B cell (primary cell): ENCODE measurements around the gene TSC2. TPM values are rescaled to one million over a fixed set of nuclear protein-coding genes. Genes with fewer than 3 reads are reported as not detected.

ENCODE experiments used
- ATAC-seq: fragments of 200-7000 bp; cut with Tn5 transposase; one replicate; pipeline ENCODE4 v1.10.0; 2021; ENCODE audit warnings: low read depth, mild to moderate bottlenecking, moderate number of reproducible peaks, moderate library complexity
- CTCF ChIA-PET: fragments of 350-600 bp; sonication (Branson Sonifier 250); formaldehyde crosslinking; loops from one replicate; lab custom pipeline; 2021; ENCODE audit warnings: antibody characterized with exemption, inconsistent platforms; lab: Charles Lee
- POLR2A ChIA-PET: fragments of 350-600 bp; sonication (Branson Sonifier 250); formaldehyde crosslinking; loops from one replicate; lab custom pipeline; 2021; ENCODE audit warnings: antibody characterized with exemption; lab: Charles Lee
- DNase-seq: peaks from one replicate; pipeline ENCODE4 v3.0.0; 2013
- H2AFZ ChIP-seq: 2 replicates; pipeline ENCODE4 v1.6.1; 2012; ENCODE audit warnings: mild to moderate bottlenecking, low read depth, low read length; ENCODE audit not compliant: insufficient read depth, poor library complexity, severe bottlenecking
- H3K27ac ChIP-seq, 2 donors: 1 replicate in 1 of 2; 2 replicates in 1 of 2; pipeline ENCODE4 v1.5.1; 2012 to 2013; ENCODE audit warnings: low read length in 2 of 2, mild to moderate bottlenecking in 2 of 2, moderate library complexity in 1 of 2
- H3K27me3 ChIP-seq, 4 experiments: fragments of 200-600 bp in 1 of 4; sonication (generic) in 1 of 4; replicated peaks in 1 of 4; 1 replicate in 2 of 4; 2 replicates in 2 of 4; pipeline versions ENCODE4 v1.6.1 to v1.7.0; 2013 to 2016; ENCODE audit warnings: low read length in 3 of 4, mild to moderate bottlenecking in 2 of 4, mixed read lengths in 1 of 4, moderate library complexity in 1 of 4; ENCODE audit not compliant: insufficient read depth in 4 of 4, control insufficient read depth in 3 of 4; ENCODE audit errors: control extremely low read depth in 1 of 4
- H3K36me3 ChIP-seq, 2 experiments: replicated peaks in 1 of 2; 1 replicate in 1 of 2; 2 replicates in 1 of 2; pipeline versions ENCODE4 v1.6.1 to v1.7.1; 2013; ENCODE audit warnings: low read length in 1 of 2; ENCODE audit not compliant: insufficient read depth in 2 of 2, control insufficient read depth in 1 of 2; ENCODE audit errors: control extremely low read depth in 1 of 2, extremely low read depth in 1 of 2
- H3K4me1 ChIP-seq, 2 donors: fragments of 200-600 bp in 1 of 2; sonication (generic) in 1 of 2; 1 replicate in 1 of 2; 2 replicates in 1 of 2; pipeline versions ENCODE4 v1.5.1 to v1.6.1; 2013 to 2017; ENCODE audit warnings: low read length in 2 of 2; ENCODE audit not compliant: control insufficient read depth in 2 of 2, insufficient read depth in 2 of 2
- H3K4me2 ChIP-seq: replicated peaks from 2 replicates; pipeline ENCODE3; 2012; ENCODE audit warnings: mild to moderate bottlenecking, low read depth, low read length; ENCODE audit not compliant: poor library complexity, severe bottlenecking
- H3K4me3 ChIP-seq, 5 experiments: fragments of 200-600 bp in 1 of 5; sonication (generic) in 1 of 5; 1 replicate in 3 of 5; 2 replicates in 2 of 5; pipeline versions ENCODE4 v1.5.1 to v1.7.0; 2011 to 2016; ENCODE audit warnings: low read length in 4 of 5, mild to moderate bottlenecking in 4 of 5, low read depth in 2 of 5, control low read depth in 1 of 5, moderate library complexity in 1 of 5; ENCODE audit not compliant: insufficient read depth in 1 of 5; ENCODE audit errors: control extremely low read depth in 1 of 5, extremely low read depth in 1 of 5
- H3K79me2 ChIP-seq: fragments of 200-600 bp; sonication (generic); one replicate; pipeline ENCODE4 v1.6.0; 2016; ENCODE audit warnings: low read length; ENCODE audit not compliant: control insufficient read depth, insufficient read depth
- H3K9ac ChIP-seq: fragments of 200-600 bp; sonication (generic); 2 replicates; pipeline ENCODE4 v1.6.1; 2017; ENCODE audit warnings: mild to moderate bottlenecking, low read length, moderate library complexity
- H3K9me3 ChIP-seq, 3 donors: one replicate each; pipeline versions ENCODE4 v1.6.1 to v1.7.1; 2013; ENCODE audit warnings: low read length in 2 of 3; ENCODE audit not compliant: control insufficient read depth in 2 of 3, insufficient read depth in 1 of 3; ENCODE audit errors: control extremely low read depth in 1 of 3
- H4K20me1 ChIP-seq: 2 replicates; pipeline ENCODE4 v1.6.0; 2012; ENCODE audit warnings: mild to moderate bottlenecking, low read length; ENCODE audit not compliant: insufficient read depth, control insufficient read depth, poor library complexity, severe bottlenecking
- H3K27ac Mint-ChIP-seq: one replicate; pipeline ENCODE4 v1.8.0; 2021; ENCODE audit warnings: mixed read lengths
- H3K27me3 Mint-ChIP-seq: one replicate; pipeline ENCODE4 v1.8.0; 2021; ENCODE audit warnings: mixed read lengths
- H3K4me1 Mint-ChIP-seq: one replicate; pipeline ENCODE4 v1.8.0; 2021; ENCODE audit warnings: mixed read lengths
- H3K4me3 Mint-ChIP-seq: one replicate; pipeline ENCODE4 v1.8.0; 2021; ENCODE audit warnings: mixed read lengths
- H3K9me3 Mint-ChIP-seq: one replicate; pipeline ENCODE4 v1.8.0; 2022; ENCODE audit warnings: mixed read lengths; ENCODE audit not compliant: insufficient read depth
- EZH2 ChIP-seq: IDR thresholded peaks from 2 replicates; pipeline ENCODE4 v1.6.1; 2012; ENCODE audit warnings: borderline replicate concordance, low read depth, mild to moderate bottlenecking, moderate library complexity, low read length; ENCODE audit not compliant: insufficient read depth, poor library complexity, severe bottlenecking
- WGBS: methylation state at CpG from one replicate; pipeline ENCODE4 v1.1.5; 2013; ENCODE audit warnings: missing lambda C conversion rate; ENCODE audit not compliant: insufficient coverage; 5-methylcytosine and 5-hydroxymethylcytosine counted together
- intact Hi-C: fragments of 100-400 bp; cut with micrococcal nuclease; formaldehyde crosslinking; loops from one replicate; pipeline ENCODE4 v1.10.0; 2022
- polyA plus RNA-seq: library from polyadenylated mRNA; depleted of rRNA; stranded (reverse); fragments of >200 nt; gene quantifications from 2 replicates; pipeline ENCODE4 v1.2.3, GENCODE V29; 2012
- total RNA-seq, 2 donors: library from RNA; stranded (reverse); fragments of 120-200 nt in 1 of 2; gene quantifications; 1 replicate in 1 of 2; 2 replicates in 1 of 2; pipeline versions ENCODE4 v1.2.3 to v1.2.4, GENCODE V29; 2013 to 2022
- TF ChIP-seq, protein P1 (sequence below): fragments of 200-600 bp; IDR thresholded peaks from one replicate; pipeline ENCODE4 v1.8.0; 2022; ENCODE audit warnings: antibody characterized with exemption, mild to moderate bottlenecking

TSC2 gene
- total and polyA plus RNA-seq, 2 donors (not counting 1 experiment from before 2014, with no cell fraction given), result 128 to 194 TPM

DNA sequence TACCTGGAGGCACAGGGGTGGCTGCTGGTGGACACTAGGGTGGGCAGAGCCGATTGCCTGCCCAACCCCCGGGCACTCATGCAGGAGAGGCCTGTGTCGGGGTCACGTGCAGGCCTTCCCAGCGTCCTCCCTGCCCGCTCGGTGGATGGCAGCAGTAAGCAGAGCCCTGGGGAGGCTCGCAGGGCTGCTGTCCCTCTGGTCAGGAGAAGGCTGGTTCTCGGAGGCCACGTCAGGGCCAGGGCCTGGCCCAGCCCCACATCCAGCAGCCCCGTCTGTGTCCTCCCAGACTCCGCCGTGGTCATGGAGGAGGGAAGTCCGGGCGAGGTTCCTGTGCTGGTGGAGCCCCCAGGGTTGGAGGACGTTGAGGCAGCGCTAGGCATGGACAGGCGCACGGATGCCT is 35.6 kb downstream of the TSC2 start:
- no peaks in the 10 kb centered on the region for H3K27me3 Mint-ChIP-seq
- ATAC-seq (no peak), DNase-seq (no peak)
- Histone ChIP-seq H3K36me3 (peaks cover 0 to 48% of the 10 kb centered on the region in 2 experiments), H3K9me3 (no peaks in the 10 kb centered on the region), H4K20me1 (no peaks in the 10 kb centered on the region), H3K9ac (no peak overlapping the region), H3K4me2 (no peak overlapping the region), H3K27me3 (no peaks in the 10 kb centered on the region), H3K27ac (no peak overlapping the region), H3K4me3 (no peak overlapping the region), H2AFZ (no peak overlapping the region), H3K4me1 (peaks cover 0 to 15% of the 10 kb centered on the region in 2 donors), H3K79me2 (no peaks in the 10 kb centered on the region)
- ChIA-PET CTCF (no interaction called here), POLR2A (no interaction called here)
- no peaks in the 10 kb centered on the region for H3K9me3 Mint-ChIP-seq
- peaks cover 7% of the 10 kb centered on the region for H3K4me1 Mint-ChIP-seq
- intact Hi-C loops, result no loop called here
- no peak for TF ChIP-seq EZH2
- TF ChIP-seq, protein P1, sequence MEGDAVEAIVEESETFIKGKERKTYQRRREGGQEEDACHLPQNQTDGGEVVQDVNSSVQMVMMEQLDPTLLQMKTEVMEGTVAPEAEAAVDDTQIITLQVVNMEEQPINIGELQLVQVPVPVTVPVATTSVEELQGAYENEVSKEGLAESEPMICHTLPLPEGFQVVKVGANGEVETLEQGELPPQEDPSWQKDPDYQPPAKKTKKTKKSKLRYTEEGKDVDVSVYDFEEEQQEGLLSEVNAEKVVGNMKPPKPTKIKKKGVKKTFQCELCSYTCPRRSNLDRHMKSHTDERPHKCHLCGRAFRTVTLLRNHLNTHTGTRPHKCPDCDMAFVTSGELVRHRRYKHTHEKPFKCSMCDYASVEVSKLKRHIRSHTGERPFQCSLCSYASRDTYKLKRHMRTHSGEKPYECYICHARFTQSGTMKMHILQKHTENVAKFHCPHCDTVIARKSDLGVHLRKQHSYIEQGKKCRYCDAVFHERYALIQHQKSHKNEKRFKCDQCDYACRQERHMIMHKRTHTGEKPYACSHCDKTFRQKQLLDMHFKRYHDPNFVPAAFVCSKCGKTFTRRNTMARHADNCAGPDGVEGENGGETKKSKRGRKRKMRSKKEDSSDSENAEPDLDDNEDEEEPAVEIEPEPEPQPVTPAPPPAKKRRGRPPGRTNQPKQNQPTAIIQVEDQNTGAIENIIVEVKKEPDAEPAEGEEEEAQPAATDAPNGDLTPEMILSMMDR, result no peak
- WGBS, result 97% methylated on average over 19 of the region's 19 CpGs
- H3K4me3 Mint-ChIP-seq, result no peak overlapping the region
- no peak overlapping the region for H3K27ac Mint-ChIP-seq

DNA sequence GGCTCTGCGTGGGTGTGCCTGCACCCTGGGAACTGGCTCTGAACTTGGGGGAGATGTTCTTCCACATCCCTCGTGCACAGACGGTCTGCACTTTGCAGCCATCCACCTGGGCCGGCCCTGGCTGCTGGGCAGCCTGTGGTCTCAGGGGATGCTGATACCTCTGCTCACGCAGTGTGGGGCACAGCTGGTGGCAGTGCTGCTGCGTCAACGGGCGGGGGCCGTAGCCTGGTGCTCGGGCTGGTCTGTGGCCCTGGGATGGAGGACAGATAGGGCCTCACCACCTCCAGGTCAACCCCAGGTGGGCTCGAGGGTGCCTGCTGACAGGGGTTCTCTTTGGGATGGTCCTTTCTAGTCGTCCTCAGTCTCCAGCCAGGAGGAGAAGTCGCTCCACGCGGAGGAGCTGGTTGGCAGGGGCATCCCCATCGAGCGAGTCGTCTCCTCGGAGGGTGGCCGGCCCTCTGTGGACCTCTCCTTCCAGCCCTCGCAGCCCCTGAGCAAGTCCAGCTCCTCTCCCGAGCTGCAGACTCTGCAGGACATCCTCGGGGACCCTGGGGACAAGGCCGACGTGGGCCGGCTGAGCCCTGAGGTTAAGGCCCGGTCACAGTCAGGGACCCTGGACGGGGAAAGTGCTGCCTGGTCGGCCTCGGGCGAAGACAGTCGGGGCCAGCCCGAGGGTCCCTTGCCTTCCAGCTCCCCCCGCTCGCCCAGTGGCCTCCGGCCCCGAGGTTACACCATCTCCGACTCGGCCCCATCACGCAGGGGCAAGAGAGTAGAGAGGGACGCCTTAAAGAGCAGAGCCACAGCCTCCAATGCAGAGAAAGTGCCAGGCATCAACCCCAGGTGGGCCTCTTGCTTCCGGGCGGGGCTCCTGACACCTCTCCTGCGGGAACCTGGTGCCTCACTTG is 36.3 kb downstream of the TSC2 start:
- Histone ChIP-seq H3K27ac (no peak overlapping the region), H3K9me3 (no peaks in the 10 kb centered on the region), H4K20me1 (no peaks in the 10 kb centered on the region), H3K27me3 (no peaks in the 10 kb centered on the region), H3K4me3 (no peak overlapping the region), H3K79me2 (no peaks in the 10 kb centered on the region), H3K4me2 (no peak overlapping the region), H3K9ac (no peak overlapping the region), H2AFZ (no peak overlapping the region), H3K4me1 (peaks cover 0 to 15% of the 10 kb centered on the region in 2 donors), H3K36me3 (peaks cover 0 to 53% of the 10 kb centered on the region in 2 experiments)
- intact Hi-C loops, result no loop called here
- POLR2A ChIA-PET, result no interaction called here
- no peak overlapping the region for H3K27ac Mint-ChIP-seq
- peaks cover 7% of the 10 kb centered on the region for H3K4me1 Mint-ChIP-seq
- H3K4me3 Mint-ChIP-seq, result no peak overlapping the region
- no peak for ATAC-seq
- H3K9me3 Mint-ChIP-seq, result no peaks in the 10 kb centered on the region
- TF ChIP-seq EZH2, result no peak
- TF ChIP-seq, protein P1, result no peak
- WGBS, result 96% methylated on average over 43 of the region's 44 CpGs
- CTCF ChIA-PET, result no interaction called here
- no peak for DNase-seq
- H3K27me3 Mint-ChIP-seq, result no peaks in the 10 kb centered on the region
